ENCODE measurements around the gene ETNPPL.

GRCh38 chr4:108793415-108793814 lies 30.6 kb upstream of the ETNPPL start:
- no peak for TF ChIP-seq FOXP2 (optimal IDR thresholded peaks at IDR 0.05; ENCODE audit: borderline replicate concordance, extremely low read depth, extremely low read length, insufficient read depth)
- no peak for TF ChIP-seq TAF1 (IDR thresholded peaks at IDR 0.05; ENCODE audit: borderline replicate concordance, insufficient read depth, low read length)
- no peak for TF ChIP-seq POLR2AphosphoS5 (IDR thresholded peaks at IDR 0.05; ENCODE audit: low read depth, low read length)
- no peak for TF ChIP-seq REST (IDR thresholded peaks at IDR 0.05; ENCODE audit: insufficient read depth in 1 of 2, low read depth in 2 of 2, low read length in 2 of 2)
- TF ChIP-seq SIN3A (IDR thresholded peaks at IDR 0.05; ENCODE audit: borderline replicate concordance, insufficient read depth, low read length) = no peak

Measured in PFSK-1 (cell line).